ENCODE measurements around the gene DDX52.

DDX52 gene

DNA sequence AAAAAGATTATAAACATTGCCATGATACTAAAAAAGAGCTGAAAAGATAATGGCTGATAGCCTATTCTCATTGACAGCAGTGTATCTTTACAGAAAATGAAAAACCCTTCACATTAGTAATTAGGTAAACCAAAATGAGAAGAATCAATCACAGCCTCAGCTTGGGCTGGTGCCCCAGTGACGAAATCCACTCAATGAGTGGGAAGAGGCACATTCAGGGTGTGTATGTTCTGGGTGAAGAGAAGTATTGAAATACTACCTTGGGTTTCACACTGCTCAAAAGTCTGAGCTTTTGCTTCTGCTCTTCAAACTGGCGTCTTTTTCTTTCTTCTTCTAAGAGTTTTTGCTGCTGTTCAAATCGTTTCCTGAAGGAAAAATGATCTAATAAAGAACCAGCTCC, 58.2 kb downstream of the DDX52 start:
- DNase-seq (ENCODE audit: low read depth in 2 of 2), result no peak

DNA sequence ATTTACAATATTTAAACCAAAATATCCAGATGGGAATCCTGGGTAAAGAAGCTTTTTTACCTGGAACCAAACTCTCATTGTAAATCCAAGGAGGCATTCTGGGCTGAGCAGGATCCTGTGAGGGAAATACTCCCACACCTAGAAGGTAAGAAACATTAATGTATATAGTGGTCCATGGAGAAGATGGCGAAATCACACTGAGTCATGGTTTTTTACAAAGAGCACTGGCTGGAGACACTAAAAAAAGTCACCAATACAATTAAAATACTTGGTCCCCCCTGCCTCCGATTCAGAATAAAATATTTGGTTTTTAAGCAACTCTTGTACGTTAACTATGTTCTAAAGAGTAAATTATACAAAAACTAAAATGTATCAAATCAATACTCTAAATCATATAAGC, 67.0 kb downstream of the DDX52 start:
- DNase-seq (ENCODE audit: low read depth in 2 of 2), result no peak

DNA sequence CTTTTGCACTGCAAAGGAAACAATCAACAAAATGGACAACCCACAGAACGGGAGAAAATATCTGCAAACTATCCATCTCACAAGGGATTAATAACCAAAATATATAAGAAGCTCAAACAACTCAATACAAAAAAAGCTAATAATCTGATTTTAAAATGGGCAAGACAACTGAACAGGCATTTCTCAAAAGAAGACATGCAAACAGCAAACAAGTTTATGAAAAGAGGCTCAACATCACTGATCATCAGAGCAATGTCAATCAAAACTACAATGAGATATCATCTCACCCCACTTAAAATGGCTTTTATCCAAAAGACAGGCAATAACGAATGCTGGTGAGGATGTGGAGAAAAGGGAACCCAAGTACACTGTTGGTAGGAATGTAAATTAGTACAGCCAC, 68.8 kb downstream of the DDX52 start:
- no peak for DNase-seq (ENCODE audit: low read depth in 2 of 2)

DNA sequence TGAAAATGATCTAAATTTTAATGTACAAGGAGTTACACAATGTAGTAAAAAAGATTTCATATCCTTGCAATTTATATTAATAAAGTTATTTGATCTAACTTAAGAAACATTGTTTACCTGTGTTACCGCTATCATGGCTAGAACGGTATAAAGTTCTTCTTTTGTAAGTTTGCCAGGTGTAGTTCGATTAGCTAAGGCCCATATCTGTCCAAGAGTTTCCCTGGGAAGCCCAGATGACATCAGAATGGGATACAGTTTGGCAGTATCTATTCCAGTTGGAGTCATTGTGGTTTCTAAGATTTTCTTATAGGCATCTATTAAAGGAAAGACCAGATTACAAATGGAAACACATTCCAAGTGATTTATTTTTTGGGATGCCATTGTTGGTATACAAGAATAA, 71.6 kb downstream of the DDX52 start:
- no peak for DNase-seq (ENCODE audit: low read depth in 2 of 2)

DNA sequence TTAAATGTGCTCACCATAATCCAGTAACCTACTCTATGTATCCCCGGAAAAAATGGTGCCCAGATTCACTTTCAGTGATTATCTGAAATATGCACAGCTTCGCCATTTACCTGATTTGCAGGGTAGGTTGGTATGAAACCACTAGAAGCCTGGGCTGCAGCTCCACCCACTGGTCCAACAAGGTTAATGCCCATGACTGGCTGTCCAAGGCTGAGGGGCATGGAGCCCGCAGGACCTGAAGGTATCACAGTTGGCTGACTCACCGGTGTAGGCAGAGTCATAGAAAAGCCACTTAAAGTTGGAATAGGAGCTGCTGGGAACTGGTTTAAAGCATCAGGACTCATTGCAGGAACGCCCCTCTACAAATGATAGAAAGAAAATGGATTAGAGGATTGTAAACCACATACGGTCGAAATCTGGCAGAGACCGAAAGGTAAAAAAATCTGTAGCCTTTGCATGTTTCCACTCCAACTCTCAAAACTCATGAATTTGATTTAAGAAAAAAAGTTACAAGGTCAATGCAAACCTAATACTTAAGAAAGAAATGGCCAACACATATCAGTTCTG, 72.6 kb downstream of the DDX52 start:
- no peak for DNase-seq (ENCODE audit: low read depth in 2 of 2)

DNA sequence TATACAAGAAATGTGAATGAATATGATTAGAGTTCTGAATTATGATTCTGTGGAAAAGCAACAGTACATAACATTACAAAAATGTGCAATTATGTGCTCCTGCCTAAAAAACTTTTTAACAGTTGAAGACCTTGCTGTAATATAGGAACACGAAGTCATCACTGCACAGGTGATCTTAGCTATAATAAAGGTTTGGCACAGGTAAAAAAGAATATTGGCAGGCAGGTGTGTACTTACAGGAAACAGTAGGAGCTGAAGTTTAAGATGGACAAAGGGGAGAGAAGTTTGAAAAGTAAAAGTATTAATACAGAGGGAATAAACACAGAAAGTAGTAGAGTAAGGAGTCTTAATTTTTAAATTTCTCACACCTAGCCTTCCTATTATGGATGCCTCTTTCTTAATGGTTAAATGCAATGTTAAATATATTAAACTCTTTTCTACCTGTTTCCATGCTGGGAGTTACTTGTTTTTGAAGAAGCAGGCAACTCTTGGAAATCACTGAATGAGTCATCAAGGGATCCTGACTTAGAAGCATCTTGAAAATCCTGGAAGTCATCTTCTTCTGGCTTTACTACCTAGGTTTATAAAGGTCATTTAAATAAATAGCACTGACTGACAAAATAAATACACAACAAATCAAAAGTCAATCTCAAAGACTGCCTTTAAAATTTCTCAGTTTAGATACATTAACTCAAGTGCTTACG, 74.7 kb downstream of the DDX52 start:
- no peak for DNase-seq (ENCODE audit: low read depth in 2 of 2)

DNA sequence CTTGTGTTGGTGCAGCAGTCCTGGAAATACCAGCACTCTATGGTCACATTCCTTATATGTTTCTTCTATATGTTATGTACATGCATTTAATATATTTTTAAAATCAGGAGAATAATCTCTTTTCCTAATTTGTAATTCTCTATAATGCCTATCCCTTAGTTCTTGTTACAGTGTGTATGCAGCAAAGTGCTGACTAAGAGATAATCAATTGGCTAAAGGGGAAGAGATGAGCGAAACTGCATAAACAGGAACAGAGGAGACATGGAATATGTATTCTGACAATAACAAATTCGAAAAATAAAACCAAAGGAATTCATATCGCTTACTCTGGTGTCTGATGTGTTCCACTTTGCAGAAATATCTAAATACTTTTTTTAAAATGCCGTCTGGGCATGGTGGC, 75.7 kb downstream of the DDX52 start:
- no peak for DNase-seq (ENCODE audit: low read depth in 2 of 2)

DNA sequence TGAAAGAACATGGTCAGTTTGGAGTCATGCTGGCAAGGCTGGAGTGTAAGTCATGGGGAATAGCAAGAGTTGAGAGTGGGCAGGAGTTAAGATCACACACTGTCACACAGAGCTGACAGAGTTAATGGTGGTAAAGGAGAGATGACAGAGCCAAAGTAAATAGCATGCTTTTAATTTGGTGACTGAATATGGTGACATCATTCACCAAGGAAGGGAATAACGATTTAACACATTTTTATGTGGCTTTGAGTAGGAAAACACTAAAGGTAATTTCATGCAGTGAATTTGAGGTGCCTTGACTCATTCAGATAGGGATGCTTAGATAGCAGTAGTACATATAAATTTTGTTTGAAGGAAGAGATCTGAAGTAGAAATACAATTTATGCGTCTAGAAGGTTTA, 76.1 kb downstream of the DDX52 start:
- DNase-seq (ENCODE audit: low read depth in 2 of 2), result no peak

DNA sequence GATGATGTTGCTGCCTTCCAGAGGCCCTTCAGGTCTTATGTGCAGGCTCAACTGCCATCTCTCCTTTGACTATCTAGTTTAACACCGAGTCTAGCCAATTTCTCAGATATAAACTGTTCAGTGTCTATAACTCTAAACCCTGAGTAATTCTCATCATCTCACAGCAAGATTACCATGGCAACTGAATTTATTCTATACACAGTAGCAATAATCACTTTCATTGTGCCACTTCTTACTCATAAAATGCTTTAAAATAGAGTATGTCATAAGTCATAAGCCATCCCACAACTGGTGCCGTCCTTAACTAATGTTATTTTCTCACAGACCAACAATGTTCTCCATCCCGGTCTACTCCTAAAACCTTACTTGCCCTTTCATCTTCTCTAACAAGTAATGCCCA, 79.0 kb downstream of the DDX52 start:
- DNase-seq (ENCODE audit: low read depth in 2 of 2), result no peak

DNA sequence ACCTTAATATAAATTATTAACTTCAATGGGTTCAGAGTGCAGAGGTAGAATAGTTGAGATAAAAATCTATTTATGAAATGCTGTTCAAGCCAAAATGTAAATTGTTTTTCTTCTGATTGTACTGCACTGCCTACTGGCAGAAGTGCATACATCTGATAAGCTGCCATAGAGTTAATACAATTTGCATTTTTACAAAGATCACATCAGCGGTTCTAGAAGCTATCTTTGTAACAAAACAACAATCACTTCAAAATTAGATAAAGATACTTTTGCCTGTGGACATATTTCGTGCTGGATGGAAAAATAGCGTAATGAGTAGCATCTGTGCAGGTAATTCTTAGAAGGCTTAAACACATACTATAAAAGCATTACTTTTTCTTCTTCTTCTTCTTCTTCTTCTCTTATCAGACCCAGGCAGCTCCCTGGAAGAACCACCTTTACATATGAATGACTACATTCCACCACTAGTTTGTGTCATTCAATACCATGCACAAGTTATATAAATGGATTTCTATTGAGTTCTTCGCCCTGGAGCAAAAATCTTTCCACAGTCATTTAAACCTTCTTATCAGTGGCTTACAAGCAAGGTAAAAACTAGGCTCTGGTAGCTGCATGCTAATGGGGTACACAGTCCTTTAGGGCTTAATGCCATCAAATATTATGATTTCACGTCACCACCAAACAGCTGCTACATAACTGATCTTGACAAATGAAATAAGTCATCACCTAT, 81.1 kb downstream of the DDX52 start:
- DNase-seq (ENCODE audit: low read depth in 2 of 2), result no peak

Measured in stimulated activated CD8-positive, alpha-beta memory T cell treated with anti-CD3 and anti-CD28 coated beads, Interleukin-15, amount 100 ng/mL, for 4 hours (primary cell).